Heart left ventricle (tissue), 16 donors: ENCODE results near the gene RAVER2. TPM values are rescaled to one million over a fixed set of nuclear protein-coding genes. Genes with fewer than 3 reads are reported as not detected.

ENCODE experiments used
- ATAC-seq, 4 donors: fragments of 200-7000 bp; cut with Tn5 transposase; one replicate each; pipeline ENCODE4 v1.9.1; 2020 to 2022; ENCODE audit warnings: moderate library complexity in 4 of 4, mild to moderate bottlenecking in 3 of 4, moderate number of reproducible peaks in 1 of 4
- DNase-seq, 5 donors: peaks; one replicate each; pipeline ENCODE4 v3.0.0-alpha.2; 2020
- H3K27ac ChIP-seq, 12 donors: fragments of 200-600 bp; sonication (generic) in 4 of 12; one replicate each; pipeline versions ENCODE4 v1.5.0 to v1.8.0; 2016 to 2022; ENCODE audit warnings: mild to moderate bottlenecking in 2 of 12
- H3K27me3 ChIP-seq, 9 donors: fragments of 200-600 bp; sonication (generic) in 2 of 9; one replicate each; pipeline versions ENCODE4 v1.5.1 to v1.8.0; 2016 to 2022; ENCODE audit warnings: mild to moderate bottlenecking in 3 of 9
- H3K36me3 ChIP-seq, 9 donors: fragments of 200-600 bp; sonication (generic) in 2 of 9; one replicate each; pipeline versions ENCODE4 v1.5.0 to v1.8.0; 2018 to 2022; ENCODE audit warnings: mild to moderate bottlenecking in 2 of 9
- H3K4me1 ChIP-seq, 12 donors: fragments of 200-600 bp; sonication (generic) in 4 of 12; one replicate each; pipeline versions ENCODE4 v1.5.0 to v1.8.0; 2016 to 2022; ENCODE audit warnings: mild to moderate bottlenecking in 3 of 12
- H3K4me3 ChIP-seq, 12 donors: fragments of 200-600 bp; sonication (generic) in 4 of 12; one replicate each; pipeline versions ENCODE4 v1.5.0 to v1.8.0; 2017 to 2022; ENCODE audit warnings: mild to moderate bottlenecking in 9 of 12, moderate library complexity in 4 of 12
- H3K9me3 ChIP-seq, 12 donors: fragments of 200-600 bp; sonication (generic) in 4 of 12; one replicate each; pipeline versions ENCODE4 v1.5.0 to v1.8.0; 2016 to 2022; ENCODE audit warnings: mild to moderate bottlenecking in 1 of 12
- POLR2A ChIP-seq, 2 donors: fragments of 450-650 bp; IDR thresholded peaks; one replicate each; pipeline ENCODE4 v1.6.1; 2017; ENCODE audit warnings: antibody characterized with exemption in 2 of 2, mild to moderate bottlenecking in 2 of 2, moderate library complexity in 2 of 2
- WGBS, 4 donors: extraction: QIAGEN DNeasy Blood & Tissue Kit in 2 of 4; methylation state at CpG; one replicate each; pipeline versions ENCODE4 v1.1.5 to v1.1.7; 2013 to 2018; 5-methylcytosine and 5-hydroxymethylcytosine counted together
- intact Hi-C, 10 donors: fragments of 100-400 bp; cut with DNase I; formaldehyde crosslinking; loops; one replicate each; pipeline versions ENCODE4 v1.11.1 to v1.14.2; 2022
- polyA plus RNA-seq, 2 donors: library from polyadenylated mRNA; stranded (reverse); fragments of 200-250 nt; gene quantifications; one replicate each; pipeline ENCODE4 v1.2.3, GENCODE V29; 2013
- total RNA-seq, 9 donors: library from RNA; depleted of rRNA in 2 of 9; stranded (reverse); fragments of >200 nt in 2 of 9; fragmentation: NEBNext Ultra II Directional in 3 of 9; extraction: Animal tissue kit (Norgen Biotek cat#: 25700) in 3 of 9; gene quantifications; one replicate each; pipeline versions ENCODE4 v1.1.0 to v1.2.4, GENCODE V29; 2016 to 2023
- TF ChIP-seq, protein P1 (sequence below), 12 donors: fragments of 200-600 bp; sonication (generic) in 4 of 12; IDR thresholded peaks; one replicate each; pipeline versions ENCODE4 v1.5.0 to v1.8.0; 2018 to 2022; ENCODE audit warnings: antibody characterized with exemption in 12 of 12, mild to moderate bottlenecking in 5 of 12
- donor health status: ischemic (EF 13 %, LVEDD 7.1; RV severe dilation, severe dysfunction).
- donor health status: healthy with polysubstance abuse.
- donor health status: DM: no; HTN: yes; CAD: no.
- donor health status: DM: no; HTN: no; CAD: no.
- donor health status: ischemic (EF 25% LVEDD 6.9; RV normal size, moderate dysfunction).
- donor health status: ischemic (EF 25% LVEDD 5.7; RV mildly dilated, moderate dysfunction).
- donor health status: healthy.
- donor health status: DM: yes; HTN: yes; CAD: no.
- donor health status: ischemic (EF 35%, LVEDD 5.7; RV mildly dilated, moderate dysfunction).
- donor health status: nonischemic (EF 11% LVEDD 7.7; RV severe dilation, severe dysfunction).
- donor health status: DM: yes; HTN: yes; CAD: no.
- donor health status: PGD.
- donor health status: ischemic (EF 29% LVEDD 5.4; RV normal size, mild dysfunction).
- donor health status: nonischemic (EF 23%, LVEDD 6.1; RV moderate dilation, normal function).

Gene RAVER2
- total and polyA plus RNA-seq, 11 donors = 6.3 to 25.8 (median 18.6) TPM

DNA sequence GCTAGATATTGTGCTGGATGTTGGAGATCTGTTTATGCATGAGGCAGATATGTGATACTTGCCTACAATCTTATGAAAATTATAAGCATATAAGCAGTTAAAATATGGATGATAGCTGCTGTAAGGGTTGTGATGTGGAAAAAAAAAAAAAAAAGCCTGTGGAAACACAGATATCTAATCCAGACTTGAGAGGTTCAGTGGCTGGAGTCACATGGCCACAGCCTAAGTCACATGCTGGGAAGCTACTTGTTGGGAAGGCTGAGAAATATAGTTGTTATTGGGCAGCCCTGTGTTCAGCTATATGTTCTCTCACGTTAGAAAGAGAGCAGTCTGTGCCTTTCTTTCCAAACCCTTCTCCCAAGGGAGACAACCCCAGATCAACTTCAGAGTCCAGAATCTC lies 15.1 kb downstream of the RAVER2 start:
- ATAC-seq = no peak
- peaks cover 0 to 12% (median 0%) of the 10 kb centered on the region in 12 donors for H3K9me3 ChIP-seq
- no peaks in the 10 kb centered on the region for H3K27me3 ChIP-seq
- no peak for DNase-seq
- H3K4me1 ChIP-seq = peaks cover 0 to 35% (median 22%) of the 10 kb centered on the region in 12 donors
- H3K36me3 ChIP-seq = no peaks in the 10 kb centered on the region
- WGBS, 4 donors = 35 to 46% (median 37%) methylated on average over 1 of the region's 1 CpG
- no peak overlapping the region for H3K27ac ChIP-seq
- intact Hi-C loops = no loop called here
- TF ChIP-seq POLR2A (IDR thresholded peaks at IDR 0.05) = no peak
- TF ChIP-seq, protein P1, sequence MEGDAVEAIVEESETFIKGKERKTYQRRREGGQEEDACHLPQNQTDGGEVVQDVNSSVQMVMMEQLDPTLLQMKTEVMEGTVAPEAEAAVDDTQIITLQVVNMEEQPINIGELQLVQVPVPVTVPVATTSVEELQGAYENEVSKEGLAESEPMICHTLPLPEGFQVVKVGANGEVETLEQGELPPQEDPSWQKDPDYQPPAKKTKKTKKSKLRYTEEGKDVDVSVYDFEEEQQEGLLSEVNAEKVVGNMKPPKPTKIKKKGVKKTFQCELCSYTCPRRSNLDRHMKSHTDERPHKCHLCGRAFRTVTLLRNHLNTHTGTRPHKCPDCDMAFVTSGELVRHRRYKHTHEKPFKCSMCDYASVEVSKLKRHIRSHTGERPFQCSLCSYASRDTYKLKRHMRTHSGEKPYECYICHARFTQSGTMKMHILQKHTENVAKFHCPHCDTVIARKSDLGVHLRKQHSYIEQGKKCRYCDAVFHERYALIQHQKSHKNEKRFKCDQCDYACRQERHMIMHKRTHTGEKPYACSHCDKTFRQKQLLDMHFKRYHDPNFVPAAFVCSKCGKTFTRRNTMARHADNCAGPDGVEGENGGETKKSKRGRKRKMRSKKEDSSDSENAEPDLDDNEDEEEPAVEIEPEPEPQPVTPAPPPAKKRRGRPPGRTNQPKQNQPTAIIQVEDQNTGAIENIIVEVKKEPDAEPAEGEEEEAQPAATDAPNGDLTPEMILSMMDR (IDR thresholded peaks at IDR 0.05) = no peak
- H3K4me3 ChIP-seq = no peak overlapping the region

DNA sequence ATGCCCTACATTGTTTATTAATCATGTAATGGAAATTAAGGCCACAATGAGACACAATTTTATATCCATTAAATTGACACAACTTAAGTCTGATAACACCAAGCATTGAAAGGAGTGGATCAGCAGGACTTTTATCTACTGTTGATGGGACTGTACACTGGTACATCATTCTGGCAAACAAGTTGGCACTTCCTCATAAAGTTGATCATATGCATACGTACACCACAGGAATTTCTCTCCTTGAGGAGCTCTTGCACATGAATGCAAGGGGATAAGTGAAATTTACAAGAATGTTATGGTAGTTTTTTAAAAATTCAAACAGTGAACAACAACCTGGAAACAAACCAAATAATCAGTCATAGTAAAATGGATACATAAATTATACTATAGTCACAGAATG lies 20.1 kb downstream of the RAVER2 start:
- Histone ChIP-seq H3K9me3 (no peaks in the 10 kb centered on the region), H3K27ac (no peak overlapping the region), H3K36me3 (peaks cover 0 to 12% (median 0%) of the 10 kb centered on the region in 9 donors), H3K27me3 (no peaks in the 10 kb centered on the region), H3K4me3 (no peak overlapping the region), H3K4me1 (peaks cover 0 to 16% (median 4%) of the 10 kb centered on the region in 12 donors)
- no peak for TF ChIP-seq POLR2A (IDR thresholded peaks at IDR 0.05)
- 85 to 96% (median 88%) methylated on average over 1 of the region's 1 CpG for WGBS, 4 donors
- intact Hi-C loops = no loop called here
- ATAC-seq (no peak), DNase-seq (no peak)

DNA sequence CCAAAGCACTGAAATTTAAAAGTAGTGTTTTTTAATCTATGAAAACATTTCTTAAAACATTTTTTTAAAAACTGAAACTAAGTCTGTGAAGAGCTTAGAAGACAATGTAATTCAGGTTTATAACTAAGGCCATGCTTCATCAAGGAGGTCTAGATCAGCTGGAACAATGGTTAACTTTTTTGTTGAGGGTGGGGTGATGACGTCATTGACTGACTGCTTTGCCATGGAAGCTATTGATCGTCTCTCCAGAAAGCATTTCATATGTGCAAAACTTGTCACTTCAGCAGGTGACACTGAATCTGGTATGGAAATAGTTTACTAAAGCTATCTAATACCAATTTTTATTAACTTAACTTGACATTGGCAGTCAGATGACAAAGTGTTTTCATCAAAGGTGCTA lies 21.0 kb downstream of the RAVER2 start:
- 42 to 62% (median 54%) methylated on average over 2 of the region's 2 CpGs for WGBS, 4 donors
- intact Hi-C loops = no loop called here
- TF ChIP-seq POLR2A (IDR thresholded peaks at IDR 0.05) = no peak
- TF ChIP-seq, protein P1 (IDR thresholded peaks at IDR 0.05) = no peak
- peaks cover 0 to 7% (median 0%) of the 10 kb centered on the region in 12 donors for H3K9me3 ChIP-seq
- H3K4me3 ChIP-seq = no peak overlapping the region
- ATAC-seq (no peak), DNase-seq (no peak)
- H3K27ac ChIP-seq = no peak overlapping the region
- peaks cover 0 to 19% (median 3%) of the 10 kb centered on the region in 9 donors for H3K36me3 ChIP-seq
- peaks cover 0 to 8% (median 0%) of the 10 kb centered on the region in 12 donors for H3K4me1 ChIP-seq
- H3K27me3 ChIP-seq = no peaks in the 10 kb centered on the region

DNA sequence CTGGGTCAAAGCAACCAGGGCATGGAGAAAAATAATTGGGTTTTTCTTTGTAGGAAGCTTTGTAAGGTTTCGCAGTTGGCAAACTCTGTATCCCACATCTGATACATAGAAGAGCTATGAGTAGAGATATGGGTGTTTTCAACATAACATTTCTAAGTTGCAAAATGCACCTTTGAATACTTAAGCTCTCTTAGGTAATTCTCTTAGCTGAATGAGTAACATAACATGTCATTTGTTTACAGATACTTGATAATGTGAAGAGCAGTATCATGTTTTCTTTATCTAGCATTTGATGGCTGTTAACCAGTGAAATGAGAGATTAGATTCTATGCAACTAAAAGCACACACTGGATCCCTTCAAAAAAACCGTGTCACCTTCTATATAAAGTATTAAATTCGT lies 21.6 kb downstream of the RAVER2 start:
- intact Hi-C loops = no loop called here
- DNase-seq = no peak
- Histone ChIP-seq H3K36me3 (peaks cover 0 to 19% (median 3%) of the 10 kb centered on the region in 9 donors), H3K27me3 (no peaks in the 10 kb centered on the region), H3K9me3 (peaks cover 0 to 12% (median 0%) of the 10 kb centered on the region in 12 donors), H3K27ac (no peak overlapping the region), H3K4me3 (no peak overlapping the region), H3K4me1 (peaks cover 0 to 7% (median 0%) of the 10 kb centered on the region in 12 donors)
- TF ChIP-seq, protein P1 (IDR thresholded peaks at IDR 0.05) = no peak
- TF ChIP-seq POLR2A (IDR thresholded peaks at IDR 0.05) = no peak
- 58 to 67% (median 66%) methylated on average over 3 of the region's 3 CpGs for WGBS, 4 donors
- no peak for ATAC-seq

DNA sequence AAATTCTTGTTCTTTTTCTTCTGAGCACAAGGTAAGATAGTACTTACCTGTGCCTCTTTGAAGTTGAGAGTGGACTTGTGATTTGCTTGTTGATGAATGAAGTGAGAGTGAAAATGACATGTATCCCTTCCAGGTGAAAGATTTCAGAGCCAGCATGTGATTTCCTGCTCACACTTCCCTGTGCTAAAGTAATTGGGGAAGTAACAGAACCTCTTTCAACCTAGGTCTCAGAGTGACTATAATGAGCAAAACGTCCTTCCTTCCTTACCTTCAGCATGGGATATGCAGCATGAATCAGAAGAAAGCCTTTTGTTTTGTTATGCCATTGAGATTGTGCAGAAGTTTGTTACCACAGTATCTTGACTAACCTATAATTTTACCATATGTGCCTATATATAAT lies 24.6 kb downstream of the RAVER2 start:
- Histone ChIP-seq H3K4me3 (no peak overlapping the region), H3K4me1 (peaks cover 0 to 7% (median 0%) of the 10 kb centered on the region in 12 donors), H3K9me3 (peaks cover 0 to 12% (median 0%) of the 10 kb centered on the region in 12 donors), H3K27me3 (no peaks in the 10 kb centered on the region), H3K27ac (no peak overlapping the region), H3K36me3 (peaks cover 0 to 21% (median 3%) of the 10 kb centered on the region in 9 donors)
- intact Hi-C loops = no loop called here
- DNase-seq (no peak), ATAC-seq (no peak)
- WGBS, 4 donors = 52 to 64% (median 56%) methylated on average over 1 of the region's 1 CpG
- no peak for TF ChIP-seq POLR2A (IDR thresholded peaks at IDR 0.05)
- TF ChIP-seq, protein P1 (IDR thresholded peaks at IDR 0.05) = no peak
